GM12878 (cell line): ENCODE data around the gene PDLIM5. TPM values are rescaled to one million over a fixed set of nuclear protein-coding genes. Genes with fewer than 3 reads are reported as not detected.

ENCODE experiments used
- ATAC-seq: fragments of 200-7000 bp; cut with Tn5 transposase; 3 replicates; pipeline ENCODE4 v1.9.1; 2020; ENCODE audit warnings: mild to moderate bottlenecking, moderate library complexity
- BruUV-seq: library from RNA; stranded (reverse); fragments of 400-500 nt; replicated peaks from 2 replicates; lab custom pipeline; 2021; lab: Mats Ljungman, UMichigan
- CTCF ChIA-PET: fragments of 300-600 bp; sonication (Branson Sonifier 250); formaldehyde crosslinking; extraction: SDS; loops from one replicate; lab custom pipeline; 2021; ENCODE audit warnings: inconsistent platforms; lab: Yijun Ruan, JAX
- POLR2A ChIA-PET: fragments of 350-600 bp; formaldehyde crosslinking; extraction: SDS; loops from one replicate; lab custom pipeline; 2021; ENCODE audit warnings: inconsistent platforms; lab: Charles Lee
- RAD21 ChIA-PET: fragments of 300-600 bp; sonication (Branson Sonifier 250); formaldehyde crosslinking; loops from one replicate; lab custom pipeline; 2023; ENCODE audit warnings: antibody characterized with exemption; ENCODE audit not compliant: unreplicated experiment; lab: Charles Lee
- SMC1A ChIA-PET: fragments of 300-600 bp; sonication (Branson Sonifier 250); formaldehyde crosslinking; loops from one replicate; lab custom pipeline; 2023; ENCODE audit not compliant: unreplicated experiment, uncharacterized antibody; lab: Charles Lee
- DNase-seq: peaks from one replicate; pipeline ENCODE4 v3.0.0-alpha.2; 2011; ENCODE audit warnings: low read depth, low spot score
- FAIRE-seq: peaks from 3 replicates; lab custom pipeline; 2011; peaks lifted over from hg19 to GRCh38; lab: Jason Lieb, UNC
- H2AFZ ChIP-seq: 2 replicates; pipeline ENCODE4 v1.6.0; 2011; ENCODE audit warnings: low read depth, low read length, control low read depth; ENCODE audit not compliant: control insufficient read depth
- H3K27ac ChIP-seq: 2 replicates; pipeline ENCODE4 v1.5.1; 2011; ENCODE audit warnings: control low read depth; ENCODE audit not compliant: control insufficient read depth, insufficient read depth
- H3K27me3 ChIP-seq, 2 experiments: replicated peaks in 1 of 2; 2 replicates each; pipeline versions ENCODE4 v1.6.0 to v1.6.1; 2011; ENCODE audit warnings: low read length in 1 of 2; ENCODE audit not compliant: control insufficient read depth in 2 of 2, insufficient read depth in 2 of 2
- H3K36me3 ChIP-seq, 2 experiments: 2 replicates each; pipeline ENCODE4 v1.5.1; 2011; ENCODE audit warnings: low read length in 1 of 2; ENCODE audit not compliant: control insufficient read depth in 2 of 2, insufficient read depth in 2 of 2
- H3K4me1 ChIP-seq: 2 replicates; pipeline ENCODE4 v1.6.1; 2011; ENCODE audit warnings: mild to moderate bottlenecking, low read length, moderate library complexity, mixed read lengths; ENCODE audit not compliant: control insufficient read depth, insufficient read depth
- H3K4me2 ChIP-seq: 2 replicates; pipeline ENCODE4 v1.6.0; 2011; ENCODE audit warnings: control low read depth; ENCODE audit not compliant: control insufficient read depth, insufficient read depth
- H3K4me3 ChIP-seq: fragments of 200-600 bp; sonication (generic); 2 replicates; pipeline ENCODE4 v1.5.1; 2016
- H3K79me2 ChIP-seq: 2 replicates; pipeline ENCODE4 v1.6.0; 2011; ENCODE audit warnings: low read length; ENCODE audit not compliant: control insufficient read depth, insufficient read depth
- H3K9ac ChIP-seq: 2 replicates; pipeline ENCODE4 v1.8.0; 2011; ENCODE audit warnings: low read length, control low read depth, mixed read lengths; ENCODE audit not compliant: control insufficient read depth, insufficient read depth
- H3K9me3 ChIP-seq: replicated peaks from 3 replicates; pipeline ENCODE4 v1.5.1; 2011; ENCODE audit warnings: mild to moderate bottlenecking, low read length; ENCODE audit not compliant: control insufficient read depth, insufficient read depth
- H4K20me1 ChIP-seq: 2 replicates; pipeline ENCODE4 v1.6.0; 2011; ENCODE audit not compliant: control insufficient read depth, insufficient read depth
- CHD4 ChIP-seq: fragments of 200-600 bp; sonication (generic); IDR thresholded peaks from 2 replicates; pipeline ENCODE4 v1.6.1; 2016; ENCODE audit warnings: mild to moderate bottlenecking
- EGR1 ChIP-seq, 2 experiments: IDR thresholded peaks; 1 replicate in 1 of 2; 2 replicates in 1 of 2; pipeline ENCODE4 v1.6.1; 2011 to 2012; ENCODE audit warnings: low read depth in 2 of 2, low read length in 2 of 2, borderline replicate concordance in 1 of 2, mild to moderate bottlenecking in 1 of 2, moderate library complexity in 1 of 2
- ESRRA ChIP-seq: IDR thresholded peaks from 2 replicates; pipeline ENCODE4 v1.6.1; 2012; ENCODE audit warnings: mild to moderate bottlenecking, low read length, improper control_type of control experiment
- HDGF ChIP-seq: fragments of 450-650 bp; IDR thresholded peaks from 2 replicates; pipeline ENCODE4 v1.6.1; 2016; ENCODE audit warnings: antibody characterized with exemption
- KLF5 ChIP-seq: fragments of 450-650 bp; IDR thresholded peaks from 2 replicates; pipeline ENCODE4 v1.6.1; 2014; ENCODE audit warnings: mild to moderate bottlenecking; ENCODE audit not compliant: partially characterized antibody
- MLLT1 ChIP-seq: fragments of 450-650 bp; IDR thresholded peaks from 2 replicates; pipeline ENCODE4 v1.6.1; 2016; ENCODE audit warnings: mild to moderate bottlenecking
- MTA2 ChIP-seq: fragments of 450-650 bp; IDR thresholded peaks from 2 replicates; pipeline ENCODE4 v1.6.1; 2016; ENCODE audit warnings: low read depth, mild to moderate bottlenecking, moderate library complexity
- NFXL1 ChIP-seq: fragments of 450-650 bp; IDR thresholded peaks from 2 replicates; pipeline ENCODE4 v1.6.1; 2017; ENCODE audit warnings: antibody characterized with exemption, mild to moderate bottlenecking, borderline replicate concordance
- NKRF ChIP-seq: fragments of 450-650 bp; conservative IDR thresholded peaks from 2 replicates; pipeline ENCODE4 v1.6.1; 2017; ENCODE audit warnings: mild to moderate bottlenecking, moderate library complexity
- RELA ChIP-seq: fragments of 450-650 bp; IDR thresholded peaks from 2 replicates; pipeline ENCODE4 v1.8.0; 2014; ENCODE audit warnings: borderline replicate concordance; ENCODE audit not compliant: partially characterized antibody
- SMC3 ChIP-seq: IDR thresholded peaks from 2 replicates; pipeline ENCODE4 v1.6.1; 2011; ENCODE audit warnings: low read length, improper control_type of control experiment, borderline replicate concordance
- WGBS: methylation state at CpG from one replicate; pipeline ENCODE4 v1.1.6; 2016; ENCODE audit warnings: low lambda C conversion rate; ENCODE audit not compliant: insufficient replicate concordance, insufficient coverage; ENCODE audit errors: missing lambda C conversion rate; 5-methylcytosine and 5-hydroxymethylcytosine counted together
- in situ Hi-C: fragments of 300-500 bp; cut with MboI; formaldehyde crosslinking; loops from 9 replicates; pipeline ENCODE4 v1.14.3; 2018; ENCODE audit warnings: mixed read lengths
- intact Hi-C: fragments of 100-400 bp; cut with micrococcal nuclease; formaldehyde crosslinking; loops from one replicate; pipeline ENCODE4 v1.14.2; 2022; ENCODE audit not compliant: unreplicated experiment
- polyA plus RNA-seq, 11 experiments: library from polyadenylated mRNA; depleted of rRNA in 4 of 11; unstranded in 6 of 11; stranded (reverse) in 5 of 11; fragments of >200 nt; fragmentation: Nextera tagmentation in 4 of 11; fragmentation: Illumina TruSeq in 1 of 11; extraction: Ambion mirVana in 4 of 11; extraction: Trizol in 1 of 11; gene quantifications; 1 replicate in 1 of 11; 2 replicates in 10 of 11; pipeline versions ENCODE4 v1.2.1 to v1.2.3, GENCODE V29; 2011 to 2016; ENCODE audit warnings: inconsistent platforms in 2 of 11, missing spikeins in 2 of 11, low read depth in 1 of 11
- total RNA-seq, 4 experiments: library from RNA; depleted of rRNA in 3 of 4; stranded (reverse); fragments of >200 nt in 3 of 4; fragmentation: Illumina TruSeq in 1 of 4; extraction: Trizol in 1 of 4; gene quantifications; 2 replicates each; pipeline versions ENCODE4 v1.2.1 to v1.2.3, GENCODE V29; 2013 to 2021
- TF ChIP-seq, protein P1 (sequence below): IDR thresholded peaks from 2 replicates; pipeline ENCODE4 v1.6.1; 2012; ENCODE audit warnings: low read depth, low read length, improper control_type of control experiment

Gene PDLIM5
- total and polyA plus RNA-seq, 10 of the 15 experiments (the other 5 are each of a cell fraction or from before 2014, with no cell fraction given), result 10.0 to 52.9 (median 20.7) TPM

GRCh38 chr4:94639298-94639697 lies 187.6 kb downstream of the PDLIM5 start:
- ChIA-PET RAD21 (no interaction called here), POLR2A (no interaction called here), SMC1A (no interaction called here), CTCF (no interaction called here)
- intact Hi-C loops (no loop called here), in situ Hi-C loops (no loop called here)
- Histone ChIP-seq H3K27me3 (no peaks in the 10 kb centered on the region), H2AFZ (no peak overlapping the region), H3K79me2 (no peaks in the 10 kb centered on the region), H3K36me3 (no peaks in the 10 kb centered on the region), H3K9me3 (no peaks in the 10 kb centered on the region), H3K4me1 (no peaks in the 10 kb centered on the region), H4K20me1 (no peaks in the 10 kb centered on the region), H3K9ac (no peak overlapping the region), H3K27ac (no peak overlapping the region), H3K4me3 (no peak overlapping the region), H3K4me2 (no peak overlapping the region)
- TF ChIP-seq ESRRA (no peak), EGR1 (IDR thresholded peaks at IDR 0.05; ENCODE audit: borderline replicate concordance in 1 of 2, low read depth in 2 of 2, low read length in 2 of 2) (no peak), HDGF (no peak), NKRF (no peak), KLF5 (no peak), MLLT1 (no peak), CHD4 (no peak), RELA (no peak), MTA2 (no peak), NFXL1 (no peak), SMC3 (no peak)
- TF ChIP-seq, protein P1, sequence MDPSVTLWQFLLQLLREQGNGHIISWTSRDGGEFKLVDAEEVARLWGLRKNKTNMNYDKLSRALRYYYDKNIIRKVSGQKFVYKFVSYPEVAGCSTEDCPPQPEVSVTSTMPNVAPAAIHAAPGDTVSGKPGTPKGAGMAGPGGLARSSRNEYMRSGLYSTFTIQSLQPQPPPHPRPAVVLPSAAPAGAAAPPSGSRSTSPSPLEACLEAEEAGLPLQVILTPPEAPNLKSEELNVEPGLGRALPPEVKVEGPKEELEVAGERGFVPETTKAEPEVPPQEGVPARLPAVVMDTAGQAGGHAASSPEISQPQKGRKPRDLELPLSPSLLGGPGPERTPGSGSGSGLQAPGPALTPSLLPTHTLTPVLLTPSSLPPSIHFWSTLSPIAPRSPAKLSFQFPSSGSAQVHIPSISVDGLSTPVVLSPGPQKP, result no peak
- ATAC-seq (no peak), FAIRE-seq (no peak), DNase-seq (no peak)
- no TSS peak for BruUV-seq
- 65% methylated on average over 2 of the region's 2 CpGs for WGBS
